Suppressor macrophage treated with lipopolysaccharide for 1 hour (primary cell): ENCODE data around the gene ACTR1B.
A peak's percentile ranks its signal among the peaks of the same experiment; 100 is the strongest.
"Not testable (repeated sequence)": the region's sequence is repeated elsewhere in the genome, so short reads cannot be mapped to it uniquely, and the experiment has no call there.

Experiments
- DNase-seq, 3 donors: peaks; one replicate each; pipeline ENCODE4 v3.0.0-alpha.2; 2020 to 2022

The ACTR1B gene

DNA sequence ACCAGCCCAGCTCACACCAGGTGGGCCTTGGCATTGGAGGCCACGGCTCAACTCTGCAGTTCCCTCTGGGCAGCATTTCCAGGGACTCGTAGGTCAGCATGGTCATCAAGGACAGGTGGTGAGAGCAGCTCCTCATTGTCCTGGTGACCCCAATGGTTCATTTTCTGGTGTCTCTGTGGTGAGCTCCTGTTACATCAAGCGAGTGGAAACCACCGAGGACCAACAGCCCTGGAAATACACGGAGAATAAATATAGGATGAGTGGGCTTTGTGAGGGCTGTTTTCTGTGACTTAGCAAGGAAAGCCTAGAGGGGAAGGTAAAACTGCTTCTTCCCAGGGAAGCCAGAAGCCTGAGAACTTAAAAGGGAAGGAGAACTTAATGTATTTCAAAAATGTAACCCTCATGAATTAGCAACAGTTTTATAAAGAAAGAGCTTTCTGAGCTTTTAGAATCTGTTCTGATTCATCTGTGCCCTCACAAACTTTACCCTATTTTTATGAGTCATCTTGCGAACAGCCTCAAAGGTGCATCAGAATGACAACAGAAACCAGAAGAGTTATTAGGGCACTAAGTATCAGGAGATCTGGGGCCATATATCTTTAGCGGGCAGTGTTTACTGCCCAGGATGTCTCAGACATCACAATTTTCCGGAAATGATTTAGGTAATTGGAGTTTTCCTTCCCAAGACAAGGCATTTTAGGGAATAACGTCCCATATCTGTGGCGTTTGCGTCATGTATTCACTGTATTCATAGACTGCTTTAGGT lies 24.4 kb upstream of the ACTR1B start:
- peak in 1 of 3 donors; percentile 14 for DNase-seq

DNA sequence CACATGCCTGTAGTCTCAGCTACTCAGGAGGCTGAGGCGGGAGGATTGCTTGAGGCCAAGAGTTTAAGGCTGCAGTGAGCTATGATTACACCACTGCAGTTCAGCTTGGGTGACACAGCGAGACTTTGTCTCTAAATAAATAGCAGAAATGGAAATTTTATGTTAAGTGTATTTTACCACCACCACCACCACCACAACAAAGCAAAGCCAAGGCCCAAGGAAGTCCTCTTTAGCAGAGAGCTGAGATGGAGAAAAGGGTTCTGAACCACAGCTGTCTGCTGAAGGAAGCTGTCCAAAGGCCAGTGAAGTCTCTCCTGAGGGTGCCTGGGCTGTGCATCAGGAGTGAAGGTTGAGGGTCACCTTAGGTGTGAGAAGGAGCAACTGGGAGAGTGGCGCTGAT lies 23.4 kb upstream of the ACTR1B start:
- DNase-seq: not testable (repeated sequence)

DNA sequence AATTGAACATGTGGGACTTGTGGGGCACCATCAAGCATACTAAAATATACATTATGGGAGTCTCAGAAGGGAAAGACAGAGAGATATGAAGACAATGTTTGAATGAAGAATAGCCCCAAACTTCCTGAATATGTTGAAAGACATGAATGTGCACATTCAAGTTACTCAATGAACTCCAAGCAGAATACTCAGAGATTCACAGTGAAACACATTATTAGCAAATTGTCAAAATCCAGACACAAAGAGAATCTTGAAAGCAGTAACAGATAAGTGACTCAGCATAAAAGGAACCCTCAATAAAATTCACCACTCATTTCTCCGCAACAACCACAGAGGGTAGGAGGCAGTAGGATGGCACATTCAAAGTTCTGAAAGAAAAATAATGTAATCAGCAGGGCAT lies 14.5 kb upstream of the ACTR1B start:
- DNase-seq: peak; percentile 27 to 69 (median 67)

DNA sequence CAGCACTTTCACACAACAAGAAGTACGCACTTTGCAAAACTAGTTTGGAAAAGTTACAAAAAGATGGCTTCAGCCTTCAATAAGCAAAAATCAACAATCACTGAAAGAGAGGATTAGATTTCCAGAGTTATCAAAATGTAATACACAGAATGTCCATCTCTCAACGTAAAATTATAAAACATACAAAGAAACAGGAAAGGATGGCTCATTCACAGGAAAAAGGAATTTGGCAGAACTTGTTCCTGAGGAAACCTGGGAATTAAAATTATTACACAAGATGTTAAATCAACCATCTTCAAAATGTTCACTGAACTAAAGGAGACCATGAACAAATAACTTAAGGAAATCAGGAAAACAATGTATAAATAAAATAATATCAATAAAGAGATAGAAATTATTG lies 13.6 kb upstream of the ACTR1B start:
- no peak for DNase-seq

DNA sequence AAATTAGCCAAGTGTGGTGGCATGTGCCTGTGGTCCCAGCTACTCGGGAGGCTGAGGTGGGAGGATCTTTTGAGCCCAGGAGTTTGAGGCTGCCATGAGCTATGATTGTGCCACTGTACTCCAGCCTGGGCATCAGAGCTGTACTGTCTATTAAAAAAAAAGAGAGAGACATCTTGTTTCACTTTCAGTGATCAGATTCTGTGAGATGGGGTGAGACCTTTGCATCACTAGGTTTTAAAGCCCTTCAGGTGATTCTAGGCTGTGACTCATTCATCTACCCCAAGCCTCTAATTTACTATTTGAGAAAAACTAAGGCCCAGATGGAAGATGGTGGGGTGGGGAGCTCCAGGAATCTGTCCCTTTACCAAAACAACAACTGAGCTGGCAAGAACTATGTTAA lies 12.8 kb upstream of the ACTR1B start:
- no peak for DNase-seq

DNA sequence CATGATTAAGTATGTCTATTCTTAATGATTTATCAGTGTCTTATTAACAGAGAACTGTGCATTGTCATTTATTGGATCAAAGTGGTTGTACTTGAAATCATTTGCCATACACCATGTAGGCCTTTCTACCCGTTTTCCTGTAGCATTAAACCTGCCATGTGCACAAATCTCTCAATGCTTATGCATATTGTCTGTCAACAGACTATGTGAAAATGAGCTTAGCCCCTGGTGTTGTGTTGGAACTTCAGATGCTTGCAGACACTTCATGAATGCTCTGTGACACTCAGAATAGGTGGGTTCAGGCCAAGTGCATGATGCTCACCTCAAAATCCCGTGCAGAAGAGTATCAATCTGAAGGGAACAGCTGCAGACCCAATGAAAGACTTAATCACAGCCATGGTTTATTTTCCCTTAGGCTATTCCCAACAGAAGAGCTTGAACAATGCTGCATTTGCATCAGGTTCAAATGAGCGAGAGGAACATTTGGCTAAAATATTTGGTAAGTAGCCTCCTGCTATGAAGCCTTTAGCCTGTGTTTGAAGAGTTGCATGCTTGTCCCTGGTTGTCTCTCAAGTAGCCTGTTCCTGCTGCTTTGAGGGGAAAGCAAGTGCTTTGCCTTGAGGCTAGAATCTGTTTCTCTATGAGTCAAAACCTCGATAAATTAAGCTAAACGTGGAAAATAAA lies 11.7 kb upstream of the ACTR1B start:
- no peak for DNase-seq

DNA sequence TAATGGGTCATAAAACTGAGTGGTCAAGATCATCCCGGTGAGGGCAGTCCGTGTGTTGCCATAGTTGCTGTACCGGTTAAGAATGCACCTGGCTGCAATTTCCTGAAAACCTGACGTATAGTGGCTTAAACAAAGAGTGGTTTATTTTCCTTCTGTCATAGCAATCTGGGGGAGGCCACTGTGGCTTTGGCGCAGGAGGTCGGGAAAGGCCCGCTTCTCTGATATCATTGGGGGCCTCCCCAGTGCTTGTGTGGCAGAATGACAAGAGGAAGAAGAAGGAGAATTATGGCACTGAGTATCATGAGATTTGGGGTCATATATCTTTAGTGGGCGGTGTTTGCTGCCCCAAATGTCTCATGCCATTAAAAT lies 10.1 kb upstream of the ACTR1B start:
- DNase-seq: peak; percentile 89 to 94 (median 91)

DNA sequence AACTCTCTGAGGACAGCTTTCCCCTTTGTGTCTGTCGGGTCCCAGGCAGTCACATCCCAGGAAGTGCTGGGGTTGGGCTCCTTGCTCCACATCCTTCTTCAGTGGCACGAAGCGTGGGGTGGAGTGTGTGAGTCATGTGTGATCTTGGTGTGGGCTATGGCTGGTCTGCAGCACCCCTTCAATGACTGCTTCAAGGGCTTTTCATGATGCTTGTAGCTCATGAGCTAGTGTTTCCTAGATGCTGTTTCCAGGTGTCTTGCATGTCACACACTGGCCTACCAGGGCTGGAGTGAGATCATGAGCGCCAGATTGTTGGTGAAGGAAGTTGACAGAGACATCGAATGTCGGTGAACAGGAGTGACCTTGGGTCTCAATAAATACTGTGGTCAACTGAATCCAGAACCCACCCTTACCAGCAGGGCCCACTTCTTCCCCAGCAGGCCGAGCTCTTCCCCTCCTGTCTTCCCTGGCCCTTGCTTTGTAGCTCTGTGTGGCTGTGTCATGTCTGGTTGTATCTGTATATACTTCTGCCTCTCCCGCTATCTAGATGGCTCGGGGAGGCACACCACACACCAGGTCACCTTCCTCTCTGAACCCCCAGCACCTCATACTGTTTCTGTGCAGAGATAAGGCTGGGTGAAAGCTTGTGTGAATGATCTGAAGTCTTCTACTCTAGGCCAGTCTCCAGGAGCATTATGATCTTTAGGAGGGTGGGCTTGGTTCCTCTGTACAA lies 9.5 kb upstream of the ACTR1B start:
- DNase-seq: peak; percentile 83 to 88 (median 87)

DNA sequence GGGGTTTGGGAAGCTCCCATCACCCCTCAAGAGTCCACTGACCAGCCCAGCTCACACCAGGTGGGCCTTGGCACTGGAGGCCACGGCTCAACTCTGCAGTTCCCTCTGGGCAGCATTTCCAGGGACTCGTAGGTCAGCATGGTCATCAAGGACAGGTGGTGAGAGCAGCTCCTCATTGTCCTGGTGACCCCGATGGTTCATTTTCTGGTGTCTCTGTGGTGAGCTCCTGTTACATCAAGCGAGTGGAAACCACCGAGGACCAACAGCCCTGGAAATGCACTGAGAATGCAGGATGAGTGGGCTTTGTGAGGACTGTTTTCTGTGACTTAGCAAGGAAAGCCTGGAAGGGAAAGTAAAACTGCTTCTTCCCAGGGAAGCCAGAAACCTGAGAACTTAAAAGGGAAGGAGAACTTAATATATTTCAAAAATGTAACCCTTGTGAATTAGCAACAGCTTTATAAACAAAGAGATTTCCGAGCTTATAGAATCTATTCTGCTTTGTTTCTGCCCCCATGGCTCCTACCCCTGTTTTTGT lies 8.8 kb upstream of the ACTR1B start:
- DNase-seq: peak; percentile 63 to 79 (median 64)

DNA sequence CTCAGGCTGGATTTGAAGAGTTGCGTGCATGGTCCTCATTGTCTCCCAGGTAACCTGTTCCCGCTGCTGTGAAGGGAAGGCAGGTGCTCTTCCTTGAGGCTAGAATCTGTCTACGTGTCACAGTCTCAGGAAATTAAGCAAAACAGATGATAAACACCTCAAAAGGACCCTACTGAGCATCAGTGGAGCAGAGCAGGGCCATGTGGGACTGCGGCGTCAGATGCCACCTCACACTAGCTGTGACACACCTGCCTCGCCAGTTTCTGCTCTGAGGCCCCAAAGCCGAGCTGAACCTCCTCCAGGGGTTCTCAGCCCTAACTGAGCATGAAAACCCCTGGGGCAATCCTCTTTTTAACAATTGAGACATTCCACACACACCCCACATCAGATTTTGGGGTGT lies 7.7 kb upstream of the ACTR1B start:
- no peak for DNase-seq

DNA sequence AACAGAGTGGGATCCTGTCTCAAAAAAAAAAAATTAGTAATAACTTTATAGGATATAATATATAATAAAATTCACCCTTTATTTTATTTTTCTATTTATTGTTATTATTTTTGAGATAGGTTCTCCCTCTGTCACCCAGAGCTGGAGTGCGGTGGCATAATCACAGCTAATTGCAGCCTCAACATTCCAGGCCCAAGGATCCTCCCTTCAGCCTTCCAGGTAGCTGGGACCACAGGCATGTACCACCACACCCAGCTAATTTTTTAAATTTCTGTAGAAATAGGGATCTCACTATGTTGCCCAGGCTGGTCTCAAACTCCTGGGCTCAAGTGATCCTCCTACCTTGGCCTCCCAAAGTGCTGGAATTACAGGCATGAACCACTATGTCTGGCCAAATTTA lies 6.6 kb upstream of the ACTR1B start:
- no peak for DNase-seq

DNA sequence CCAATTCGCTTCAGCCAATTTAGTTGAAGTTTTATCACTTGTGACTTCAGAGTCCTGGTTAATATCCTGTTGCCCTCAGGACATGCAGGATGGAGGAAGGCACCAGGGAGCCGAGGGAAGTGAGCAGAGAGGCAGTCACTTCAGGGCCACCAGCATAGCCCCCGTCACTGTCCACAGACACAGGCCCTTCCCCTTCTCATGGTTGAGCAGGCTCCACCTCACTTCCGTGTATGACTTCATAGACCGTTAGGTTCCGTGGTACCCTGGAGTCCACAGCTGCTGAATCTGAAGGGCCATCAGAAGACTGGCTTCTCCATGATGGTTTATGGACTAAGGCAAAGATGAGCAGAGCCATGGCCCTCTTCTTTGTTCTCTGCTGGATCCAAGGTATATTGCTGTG lies 5.6 kb upstream of the ACTR1B start, which contains the start of gene C2orf92:
C2orf92 (plus strand) TSS at position 266 of the 400 bp plus-strand sequence; CDS start at position 342, 76 bp downstream.
- no peak for DNase-seq

DNA sequence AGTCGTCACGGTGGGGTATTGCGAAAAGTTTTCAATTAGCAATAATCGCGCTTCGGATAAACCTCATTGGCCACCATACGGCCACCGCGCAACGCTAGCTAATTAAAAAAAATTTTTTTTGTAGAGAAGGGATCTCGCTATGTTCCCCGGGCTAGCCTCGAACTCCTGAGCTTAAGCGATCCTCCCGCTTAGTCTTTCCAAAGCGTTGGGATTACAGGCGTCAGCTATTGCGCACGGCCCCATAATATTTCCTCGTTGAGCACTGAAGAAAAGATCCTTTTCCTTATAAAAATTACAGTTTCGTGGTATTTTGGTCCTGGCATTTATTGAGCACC lies 759 bp upstream of the ACTR1B start:
- DNase-seq: no peak

DNA sequence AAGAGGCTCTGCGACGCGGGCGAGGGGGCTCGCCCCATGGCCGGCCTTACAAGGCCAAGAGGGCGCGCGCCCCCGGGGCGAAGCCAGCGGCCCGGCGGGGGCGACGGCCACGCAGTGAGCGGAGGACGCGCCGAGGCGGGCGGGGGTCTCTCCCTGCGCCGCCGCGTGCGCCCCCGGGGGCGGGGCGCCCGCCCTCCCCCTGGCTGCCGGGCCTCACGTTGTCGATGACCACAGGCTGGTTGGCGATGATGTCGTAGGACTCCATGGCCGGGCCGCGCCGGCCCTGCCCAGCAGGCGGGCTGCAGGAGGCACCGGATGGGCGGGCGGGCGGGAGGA lies 250 bp downstream of the ACTR1B start:
- DNase-seq: no peak

DNA sequence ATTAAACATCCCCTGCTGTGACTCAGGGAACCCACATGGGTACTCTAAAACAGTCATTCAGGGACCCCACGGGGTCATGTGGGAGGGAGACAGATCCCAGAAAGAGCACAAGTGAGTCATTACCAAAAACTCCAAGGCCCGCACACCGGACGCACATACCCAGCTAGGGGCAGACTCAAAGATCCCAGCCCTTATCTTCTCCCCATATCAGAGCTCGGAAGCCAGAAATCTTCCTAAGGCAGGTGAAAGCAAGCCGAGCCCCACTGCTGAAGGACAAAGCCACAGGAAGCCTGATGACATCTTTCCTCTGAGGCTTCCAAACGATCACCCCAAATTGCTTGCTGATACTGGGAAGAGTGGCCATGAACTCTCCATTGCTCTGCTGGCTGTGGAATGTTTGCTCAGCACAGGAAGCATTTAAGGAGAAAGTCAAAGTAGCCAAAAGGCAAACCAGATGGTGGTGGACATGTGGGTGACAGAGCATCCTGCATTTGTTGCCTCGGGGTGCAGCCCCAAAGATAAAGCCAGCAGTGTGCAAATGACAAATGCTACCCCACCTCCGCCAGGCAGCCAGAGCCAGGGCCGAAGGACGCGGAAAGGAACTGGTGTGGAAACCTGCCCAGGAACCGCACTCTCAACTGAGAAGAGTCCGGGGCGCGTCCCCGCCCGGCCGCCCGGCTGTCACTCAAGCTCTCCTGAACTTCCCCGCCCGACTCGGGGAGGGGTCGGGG lies 784 bp downstream of the ACTR1B start:
- peak; percentile 96 to 99 (median 98) for DNase-seq

DNA sequence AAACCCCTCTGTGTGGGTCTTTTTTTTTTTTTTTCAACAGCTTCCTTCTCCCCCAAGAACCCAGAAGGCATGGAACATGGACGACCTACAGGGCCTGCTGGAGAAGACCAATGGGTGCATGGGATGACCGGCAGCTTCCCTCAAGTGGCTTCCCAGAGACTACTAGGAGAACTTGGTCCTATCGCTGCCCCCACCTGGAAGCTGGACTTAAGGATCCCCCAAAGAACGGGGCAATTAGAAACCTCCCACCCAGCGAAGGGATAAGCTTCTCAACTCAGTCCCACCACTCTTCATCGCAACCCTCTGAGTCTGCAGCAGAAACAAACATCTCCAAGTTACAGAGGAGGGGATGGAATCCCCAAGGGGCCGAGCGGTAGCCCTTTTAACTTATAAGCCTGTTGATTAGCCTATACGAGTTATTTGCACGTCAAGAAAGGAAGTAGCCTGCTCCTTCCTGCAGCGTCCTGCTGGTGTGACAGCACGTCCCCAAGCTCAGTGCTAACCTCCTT lies 1.4 kb downstream of the ACTR1B start:
- no peak for DNase-seq

DNA sequence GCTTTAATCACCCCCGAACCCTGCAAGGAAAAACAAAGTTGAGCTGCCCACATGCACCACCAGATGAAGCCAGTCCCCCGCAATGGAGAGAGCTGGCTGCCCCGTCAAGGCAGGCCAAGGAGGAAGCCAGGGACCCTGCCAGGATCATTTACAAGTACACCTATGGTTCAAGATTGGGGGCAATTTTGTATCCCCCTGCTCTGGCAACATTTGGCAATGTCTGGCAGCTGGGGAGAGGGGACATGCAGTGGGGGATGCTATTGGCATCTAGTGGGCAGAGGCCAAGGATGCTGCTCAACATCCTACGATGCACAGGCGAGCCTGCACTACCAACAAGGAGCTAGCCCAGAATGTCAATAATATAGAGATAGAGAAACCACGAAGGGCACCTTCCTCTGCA lies 1.9 kb downstream of the ACTR1B start:
- no peak for DNase-seq

DNA sequence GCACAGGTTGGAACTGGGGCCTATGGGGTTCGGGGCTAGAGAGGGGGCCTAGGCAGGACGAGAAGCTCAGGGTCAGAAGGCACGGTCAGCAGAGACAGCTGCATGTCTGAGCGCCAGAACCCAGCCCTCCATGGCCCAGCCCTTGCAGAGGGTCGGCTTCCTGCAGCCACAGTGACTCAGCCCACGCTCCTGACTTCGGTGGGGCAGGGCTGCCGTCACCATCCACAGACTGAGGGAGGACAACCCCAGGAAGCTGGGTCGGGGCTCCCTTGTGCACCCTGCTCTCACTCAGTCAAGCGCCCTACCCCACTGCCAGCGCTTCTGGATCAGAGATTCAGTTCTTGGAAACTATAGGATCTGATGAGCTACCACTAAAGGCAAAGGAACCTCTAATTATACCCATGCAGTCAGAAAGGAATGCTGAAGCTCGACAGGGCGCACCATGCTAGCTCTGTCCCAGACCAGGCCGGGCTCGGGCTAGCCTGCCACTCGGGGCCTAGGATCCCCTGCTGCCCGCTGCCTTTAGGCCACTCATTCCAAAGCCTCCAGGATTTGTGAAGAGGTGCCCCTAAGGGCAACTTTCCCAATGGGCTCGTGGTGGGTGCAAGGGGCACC lies 3.0 kb downstream of the ACTR1B start:
- peak in 1 of 3 donors; percentile 28 for DNase-seq

DNA sequence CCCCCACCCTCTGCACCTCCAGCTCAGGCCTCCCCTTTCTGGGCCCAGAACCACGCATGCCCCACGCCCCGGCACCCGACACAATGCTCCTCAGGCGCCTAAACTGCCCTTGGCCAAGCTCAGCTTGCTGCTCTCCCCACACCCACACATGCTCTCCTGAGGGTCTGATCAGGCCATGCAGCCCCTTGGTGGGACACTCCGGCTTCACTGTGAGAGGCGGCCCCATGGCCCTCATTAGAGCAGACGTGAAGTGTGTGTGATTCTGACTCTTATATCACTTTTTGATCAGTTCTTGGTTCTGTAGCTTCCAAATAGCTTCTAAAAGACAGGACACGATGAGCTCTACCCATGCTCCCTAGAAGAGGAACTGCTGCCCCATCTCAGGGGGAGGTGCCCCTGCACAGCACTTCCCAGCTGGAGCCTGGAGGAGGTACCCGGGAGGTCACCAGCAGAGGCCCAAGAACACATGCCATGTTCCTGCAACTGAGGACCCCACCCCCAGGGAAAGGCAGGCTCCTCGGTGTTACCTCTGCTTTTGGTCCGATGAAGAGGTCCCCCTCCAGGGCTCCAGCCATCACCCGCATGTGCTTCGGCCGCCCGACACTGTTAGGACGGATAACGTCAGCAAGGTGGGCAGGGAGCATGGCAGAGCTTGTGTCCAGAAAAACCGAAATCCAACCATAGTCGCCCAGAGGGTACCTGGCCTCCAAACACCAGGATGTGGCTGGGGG lies 3.6 kb downstream of the ACTR1B start:
- DNase-seq: peak in 2 of 3 donors; percentile 16 to 38

DNA sequence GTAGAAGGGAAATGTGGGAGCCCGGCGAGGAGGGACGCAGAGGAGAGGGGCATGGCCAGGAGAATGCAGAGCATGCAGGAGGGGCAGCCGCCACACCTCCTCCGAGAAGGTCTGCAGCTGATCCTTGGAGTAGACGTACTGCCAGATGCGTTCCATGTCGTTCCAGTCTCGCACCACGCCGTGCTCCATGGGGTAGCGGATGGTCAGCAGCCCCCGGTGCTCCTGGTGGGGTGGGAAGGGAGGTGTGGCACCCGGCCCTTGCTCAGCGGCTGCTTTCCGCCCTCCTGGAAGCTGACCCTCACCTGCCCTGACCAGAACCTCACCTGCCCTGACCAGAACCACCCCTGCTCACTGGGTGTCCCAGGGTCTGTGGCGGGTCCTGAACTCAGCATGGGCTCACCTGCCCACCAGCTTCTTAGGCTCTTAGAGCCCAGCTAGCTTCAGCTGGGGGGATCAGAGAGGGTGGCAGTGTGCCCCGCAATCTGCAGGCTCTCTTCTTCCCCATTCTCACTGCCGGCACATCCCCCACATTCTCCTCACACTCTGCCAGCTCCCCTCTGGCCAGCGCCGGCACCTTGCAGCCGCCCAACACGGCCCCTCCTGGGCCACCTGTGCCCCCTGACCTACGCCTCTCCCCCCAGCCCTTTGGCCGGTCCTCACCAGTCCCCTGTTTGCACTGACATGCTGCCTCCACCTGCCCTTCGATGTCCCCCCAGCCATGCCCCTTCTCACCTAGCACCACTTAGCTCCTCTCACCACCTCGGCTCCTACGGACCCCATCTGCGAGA lies 4.4 kb downstream of the ACTR1B start:
- no peak for DNase-seq

DNA sequence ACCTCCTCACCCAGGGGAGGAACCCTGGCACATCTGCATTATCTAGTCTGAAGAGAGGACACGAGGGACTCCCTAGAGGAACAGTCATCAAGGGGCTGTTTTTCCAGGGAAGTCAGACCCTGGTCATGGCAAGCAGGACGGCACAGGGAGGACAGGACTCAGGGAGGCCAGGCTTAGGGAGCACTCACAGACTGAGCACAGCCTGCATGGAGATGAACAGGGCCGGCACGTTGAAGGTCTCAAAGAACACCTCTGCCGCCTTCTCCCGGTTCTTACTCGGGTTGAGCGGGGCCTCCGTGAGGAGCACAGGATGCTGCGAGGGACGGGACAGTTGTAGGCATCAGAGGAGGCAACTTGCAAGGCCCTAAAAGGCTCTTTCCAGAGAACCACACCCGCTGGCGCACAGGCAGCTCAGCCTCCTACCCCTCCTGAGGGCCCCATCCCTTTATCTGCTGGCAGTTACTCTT lies 5.1 kb downstream of the ACTR1B start:
- DNase-seq: no peak
